K562 (cell line): ENCODE results near the gene KIF3B. TPM values are rescaled to one million over a fixed set of nuclear protein-coding genes. Genes with fewer than 3 reads are reported as not detected.

Source experiments
- ATAC-seq: fragments of 200-7000 bp; cut with Tn5 transposase; 3 replicates; pipeline ENCODE4 v1.9.1; 2020; ENCODE audit warnings: moderate library complexity
- BruUV-seq: library from RNA; stranded (reverse); fragments of 400-500 nt; replicated peaks from 2 replicates; lab custom pipeline; 2021; lab: Mats Ljungman, UMichigan
- CTCF ChIA-PET: fragments of 300-600 bp; formaldehyde crosslinking; extraction: SDS; loops from one replicate; lab custom pipeline; 2021; ENCODE audit warnings: low intra/inter-chr PET ratio; lab: Yijun Ruan, JAX
- POLR2A ChIA-PET: fragments of 300-600, 350-650 bp; sonication (Branson Sonifier 250); formaldehyde crosslinking; extraction: SDS; loops from one replicate; lab custom pipeline; 2021; ENCODE audit warnings: antibody characterized with exemption, inconsistent platforms; lab: Yijun Ruan, JAX
- DNase-seq, 4 experiments: peaks; one replicate each; pipeline versions ENCODE4 v3.0.0 to v3.0.0-alpha.2; 2011 to 2018; ENCODE audit warnings: low spot score in 3 of 4, mixed read lengths in 3 of 4; ENCODE audit errors: extremely low read depth in 1 of 4
- FAIRE-seq: peaks from 2 replicates; lab custom pipeline; 2011; peaks lifted over from hg19 to GRCh38; lab: Jason Lieb, UNC
- H2AFZ ChIP-seq: 2 replicates; pipeline ENCODE4 v1.6.0; 2011; ENCODE audit warnings: low read depth, low read length, control low read depth, inconsistent platforms
- H3K27ac ChIP-seq: fragments of 200-600 bp; 3 replicates; pipeline ENCODE4 v1.8.0; 2011; ENCODE audit warnings: low read depth, mild to moderate bottlenecking, control low read depth, inconsistent platforms, low read length, moderate library complexity, mixed read lengths; ENCODE audit errors: extremely low read depth
- H3K27me3 ChIP-seq, 2 experiments: fragments of 300-600 bp in 1 of 2; 2 replicates in 1 of 2; 3 replicates in 1 of 2; pipeline versions ENCODE4 v1.6.0 to v1.8.0; 2011; ENCODE audit warnings: inconsistent platforms in 2 of 2, low read length in 2 of 2, mild to moderate bottlenecking in 1 of 2, mixed read lengths in 1 of 2, moderate library complexity in 1 of 2; ENCODE audit not compliant: control insufficient read depth in 2 of 2, insufficient read depth in 2 of 2
- H3K36me3 ChIP-seq: fragments of 300-600 bp; 3 replicates; pipeline ENCODE4 v1.8.0; 2011; ENCODE audit warnings: mild to moderate bottlenecking, low read length, inconsistent platforms; ENCODE audit not compliant: control insufficient read depth, insufficient read depth
- H3K4me1 ChIP-seq, 2 experiments: fragments of 200-600 bp in 1 of 2; replicated peaks in 1 of 2; 2 replicates in 1 of 2; 3 replicates in 1 of 2; pipeline versions ENCODE4 v1.5.1 to v1.8.0; 2011; ENCODE audit warnings: inconsistent platforms in 2 of 2, low read length in 2 of 2, mild to moderate bottlenecking in 1 of 2, mixed read lengths in 1 of 2, moderate library complexity in 1 of 2; ENCODE audit not compliant: control insufficient read depth in 2 of 2, insufficient read depth in 2 of 2
- H3K4me2 ChIP-seq: 2 replicates; pipeline ENCODE4 v1.6.1; 2011; ENCODE audit warnings: low read length, control low read depth, inconsistent platforms, mixed read lengths; ENCODE audit not compliant: insufficient read depth
- H3K4me3 ChIP-seq: fragments of 200-600 bp; sonication (generic), shearing (Covaris generic); 2 replicates; pipeline ENCODE4 v1.5.1; 2016; ENCODE audit warnings: control low read depth, inconsistent platforms
- H3K79me2 ChIP-seq: fragments of 200-600 bp; 3 replicates; pipeline ENCODE4 v1.8.0; 2011; ENCODE audit warnings: low read length, inconsistent platforms; ENCODE audit not compliant: control insufficient read depth, insufficient read depth
- H3K9ac ChIP-seq, 2 experiments: 2 replicates each; pipeline versions ENCODE4 v1.6.0 to v1.6.1; 2011; ENCODE audit warnings: low read depth in 2 of 2, low read length in 2 of 2, control low read depth in 1 of 2, inconsistent platforms in 1 of 2, mild to moderate bottlenecking in 1 of 2, mixed read lengths in 1 of 2; ENCODE audit not compliant: insufficient read depth in 1 of 2
- H3K9me1 ChIP-seq: one replicate; pipeline ENCODE4 v1.6.0; 2011; ENCODE audit warnings: inconsistent platforms, mild to moderate bottlenecking, low read length, moderate library complexity; ENCODE audit not compliant: control insufficient read depth, insufficient read depth
- H3K9me3 ChIP-seq: replicated peaks from 2 replicates; pipeline ENCODE4 v1.5.1; 2011; ENCODE audit warnings: low read depth, low read length, inconsistent platforms; ENCODE audit not compliant: control insufficient read depth, insufficient read depth
- H4K20me1 ChIP-seq: replicated peaks from 2 replicates; pipeline ENCODE4 v1.6.1; 2011; ENCODE audit warnings: low read length, inconsistent platforms, mixed read lengths; ENCODE audit not compliant: control insufficient read depth, insufficient read depth
- CEBPB ChIP-seq: fragments of 450-650 bp; IDR thresholded peaks from 2 replicates; pipeline ENCODE4 v1.6.1; 2016; ENCODE audit warnings: missing genetic modification characterization, missing compliant biosample characterization
- MEIS2 ChIP-seq: fragments of 450-650 bp; IDR thresholded peaks from 2 replicates; pipeline ENCODE4 v1.6.1; 2014; ENCODE audit warnings: mild to moderate bottlenecking; ENCODE audit not compliant: partially characterized antibody
- OTX1 ChIP-seq: fragments of 450-650 bp; formaldehyde crosslinking; IDR thresholded peaks from 2 replicates; pipeline ENCODE4 v1.4.0; 2022; ENCODE audit warnings: mild to moderate bottlenecking
- POLR2G ChIP-seq: fragments of 200-400 bp; formaldehyde crosslinking; IDR thresholded peaks from 2 replicates; pipeline ENCODE4 v1.6.1; 2017; ENCODE audit warnings: low read depth, mild to moderate bottlenecking, antibody characterized with exemption, low read length, moderate library complexity
- RBM34 ChIP-seq: fragments of 200-400 bp; formaldehyde crosslinking; IDR thresholded peaks from 2 replicates; pipeline ENCODE4 v1.6.1; 2018; ENCODE audit warnings: low read length, borderline replicate concordance; ENCODE audit not compliant: insufficient read depth
- ZKSCAN3 ChIP-seq: fragments of 250-450 bp; sonication (Bioruptor Pico); IDR thresholded peaks from 2 replicates; pipeline ENCODE4 v1.4.0; 2020
- ZNF707 ChIP-seq: fragments of 250-450 bp; sonication (Bioruptor Pico); conservative IDR thresholded peaks from 2 replicates; pipeline ENCODE4 v1.8.0; 2022; ENCODE audit warnings: inconsistent platforms, mild to moderate bottlenecking, moderate library complexity
- WGBS: fragments of 100-300 bp; shearing (Covaris generic); methylation state at CpG from one replicate; pipeline ENCODE4 v1.1.6; 2016; ENCODE audit warnings: low coverage, mixed read lengths; ENCODE audit not compliant: insufficient coverage; ENCODE audit errors: missing lambda C conversion rate; 5-methylcytosine and 5-hydroxymethylcytosine counted together
- in situ Hi-C: fragments of 300-500 bp; cut with MboI; formaldehyde crosslinking; loops from 4 replicates; pipeline ENCODE4 v1.15.0; 2018; ENCODE audit warnings: inconsistent platforms, mixed read lengths
- intact Hi-C: fragments of 100-400 bp; cut with micrococcal nuclease; formaldehyde crosslinking; loops from 2 replicates; pipeline ENCODE4 v1.14.2; 2022
- polyA plus RNA-seq, 8 experiments: library from polyadenylated mRNA; depleted of rRNA in 4 of 8; stranded (reverse) in 5 of 8; unstranded in 3 of 8; fragments of >200 nt; fragmentation: Nextera tagmentation in 2 of 8; fragmentation: Illumina TruSeq in 1 of 8; extraction: Ambion mirVana in 2 of 8; extraction: Trizol in 1 of 8; gene quantifications; 2 replicates each; pipeline versions ENCODE4 v1.2.1 to v1.2.3, GENCODE V29; 2011 to 2014; ENCODE audit warnings: inconsistent platforms in 1 of 8, missing spikeins in 1 of 8
- total RNA-seq, 7 experiments: library from RNA; depleted of rRNA in 6 of 7; stranded (reverse); fragments of >200 nt in 6 of 7; fragmentation: Illumina TruSeq in 2 of 7; extraction: Trizol in 2 of 7; gene quantifications; 2 replicates each; pipeline versions ENCODE4 v1.2.1 to v1.2.3, GENCODE V29; 2011 to 2021; ENCODE audit warnings: low replicate concordance in 1 of 7

Gene KIF3B
- total and polyA plus RNA-seq, 9 of the 15 experiments (the other 6 are each of a cell fraction or from before 2014, with no cell fraction given): 2.9 to 12.3 (median 8.6) TPM

DNA sequence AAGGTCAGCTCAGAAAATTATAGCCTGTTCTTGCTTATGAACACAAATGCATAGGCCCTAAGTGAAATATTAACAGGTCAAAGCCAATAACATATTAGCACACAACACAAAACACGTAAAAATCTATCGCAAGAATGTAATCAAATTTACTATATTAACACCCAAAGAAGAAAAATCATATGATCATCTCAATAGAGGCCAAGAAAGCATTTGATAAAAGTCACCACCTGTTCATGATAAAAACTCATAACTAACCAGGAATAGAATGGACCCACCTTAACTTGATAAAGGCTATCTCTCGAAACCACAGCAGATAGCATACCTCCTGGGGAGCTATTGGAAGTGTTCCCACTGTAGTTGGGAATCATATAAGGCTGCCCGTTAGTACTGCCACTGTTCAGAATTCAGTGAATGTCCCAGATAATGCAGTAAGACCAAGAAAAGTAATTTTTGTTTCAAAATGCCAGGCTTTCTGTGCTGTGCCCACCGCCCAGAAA is 48.2 kb upstream of the KIF3B start:
- H3K27ac ChIP-seq: no peak overlapping the region
- H3K9me1 ChIP-seq: peaks cover 3% of the 10 kb centered on the region
- CTCF ChIA-PET: no interaction called here
- H4K20me1 ChIP-seq: no peaks in the 10 kb centered on the region
- TF ChIP-seq MEIS2 (no peak), ZKSCAN3 (CRISPR knock-in tag) (no peak), OTX1 (CRISPR knock-in tag) (no peak), ZNF707 (CRISPR knock-in tag) (no peak), CEBPB (tag) (no peak)
- TF ChIP-seq, all 486 proteins: peak for 0
- Histone ChIP-seq H3K79me2 (no peaks in the 10 kb centered on the region), H3K9me3 (no peaks in the 10 kb centered on the region), H3K4me2 (no peak overlapping the region), H3K4me3 (no peak overlapping the region), H3K9ac (no peak overlapping the region), H3K27me3 (no peaks in the 10 kb centered on the region), H3K36me3 (peaks cover 87% of the 10 kb centered on the region), H3K4me1 (no peaks in the 10 kb centered on the region), H2AFZ (no peak overlapping the region)
- FAIRE-seq: no peak
- DNase-seq: no peak
- ATAC-seq: no peak
- 71% methylated on average over 5 of the region's 5 CpGs for WGBS
- intact Hi-C loops: no loop called here
- BruUV-seq: no TSS peak
- in situ Hi-C loops: no loop called here
- POLR2A ChIA-PET: no interaction called here

DNA sequence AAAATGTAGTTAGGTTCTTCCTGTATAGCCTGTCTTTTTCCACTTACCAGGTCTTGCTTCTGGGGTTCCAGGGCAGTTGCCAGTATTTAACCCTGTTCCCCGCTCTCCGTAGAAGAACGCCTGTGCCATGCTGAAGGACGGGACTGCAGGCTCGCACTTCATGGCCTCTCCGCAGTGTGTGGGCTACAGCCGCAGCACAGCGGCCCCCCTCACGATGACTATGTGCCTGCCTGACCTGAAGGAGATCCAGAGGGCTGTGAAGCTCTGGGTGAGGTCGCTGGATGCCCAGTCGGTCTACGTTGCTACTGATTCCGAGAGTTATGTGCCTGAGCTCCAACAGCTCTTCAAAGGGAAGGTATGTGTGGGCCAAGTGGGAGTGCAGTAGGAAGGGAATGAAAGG is 46.7 kb upstream of the KIF3B start:
- Histone ChIP-seq H3K79me2 (no peaks in the 10 kb centered on the region), H3K36me3 (peaks cover 91% of the 10 kb centered on the region), H3K9me1 (peaks cover 3% of the 10 kb centered on the region), H2AFZ (no peak overlapping the region), H3K27me3 (no peaks in the 10 kb centered on the region), H3K4me1 (no peaks in the 10 kb centered on the region), H4K20me1 (0 out of 2 replicates have a peak, but pooled peaks cover under 1% of the 10 kb centered on the region), H3K4me2 (no peak overlapping the region), H3K9me3 (no peaks in the 10 kb centered on the region), H3K27ac (no peak overlapping the region), H3K4me3 (no peak overlapping the region), H3K9ac (no peak overlapping the region)
- DNase-seq: no peak
- FAIRE-seq: no peak
- no peak for ATAC-seq
- in situ Hi-C loops: no loop called here
- intact Hi-C loops: no loop called here
- no TSS peak for BruUV-seq
- TF ChIP-seq RBM34 (no peak), POLR2G (0 out of 2 replicates have a peak, but pooled peaks have one; percentile 20)
- WGBS: 96% methylated on average over 7 of the region's 13 CpGs
- POLR2A ChIA-PET: interaction anchor here (0.8 kb wide), 1 partner anchor 513 kb away, joined by 3 read pairs; no protein-coding TSS in a partner anchor
- CTCF ChIA-PET: no interaction called here
